C4-2B (cell line): ENCODE results near the gene APP.

Source experiments
- H3K27ac ChIP-seq: fragments of 450-650 bp; 2 replicates; pipeline ENCODE4 v1.5.1; 2017
- CTCF ChIP-seq: fragments of 450-650 bp; conservative IDR thresholded peaks from 2 replicates; pipeline ENCODE4 v1.5.1; 2017; ENCODE audit warnings: mild to moderate bottlenecking
- ZFX ChIP-seq: fragments of 450-650 bp; IDR thresholded peaks from 2 replicates; pipeline ENCODE4 v1.6.1; 2017

APP gene

GRCh38 chr21:25953196-25953595, 217.4 kb downstream of the APP start:
- H3K27ac ChIP-seq, result no peak overlapping the region
- TF ChIP-seq ZFX (no peak), CTCF (no peak)

- TF ChIP-seq CTCF (no peak), ZFX (no peak)
- H3K27ac ChIP-seq, result no peak overlapping the region
These were observed 218.3 kb downstream of the APP start for GRCh38 chr21:25952306-25952705.

GRCh38 chr21:25949701-25950100, 220.9 kb downstream of the APP start:
- TF ChIP-seq CTCF (no peak), ZFX (no peak)
- H3K27ac ChIP-seq, result no peak overlapping the region

- TF ChIP-seq CTCF (no peak), ZFX (no peak)
- no peak overlapping the region for H3K27ac ChIP-seq
These were observed 225.8 kb downstream of the APP start for GRCh38 chr21:25944672-25945213.

- H3K27ac ChIP-seq, result no peak overlapping the region
- no peak for TF ChIP-seq ZFX
These were observed 226.5 kb downstream of the APP start for GRCh38 chr21:25944082-25944481.

- H3K27ac ChIP-seq, result no peak overlapping the region
- TF ChIP-seq CTCF (no peak), ZFX (no peak)
These were observed 228.4 kb downstream of the APP start for GRCh38 chr21:25942135-25942534.

- H3K27ac ChIP-seq, result no peak overlapping the region
- TF ChIP-seq ZFX (no peak), CTCF (no peak)
These were observed 231.2 kb downstream of the APP start for GRCh38 chr21:25939396-25939761.

- no peak for TF ChIP-seq CTCF
- no peak for TF ChIP-seq ZFX
These were observed 231.7 kb downstream of the APP start for GRCh38 chr21:25938658-25939395.

More at GRCh38 chr21:25938658-25939395, 231.7 kb downstream of the APP start:
- no peak overlapping the region for H3K27ac ChIP-seq
